GM19240 (cell line): ENCODE results near the gene DPY19L2.
"Not testable (repeated sequence)": the region's sequence is repeated elsewhere in the genome, so short reads cannot be mapped to it uniquely, and the experiment has no call there.

Experiments used
- DNase-seq: peaks from one replicate; pipeline ENCODE4 v3.0.0; 2011; ENCODE audit warnings: low spot score; ENCODE audit not compliant: insufficient read length

DPY19L2 gene

DNA sequence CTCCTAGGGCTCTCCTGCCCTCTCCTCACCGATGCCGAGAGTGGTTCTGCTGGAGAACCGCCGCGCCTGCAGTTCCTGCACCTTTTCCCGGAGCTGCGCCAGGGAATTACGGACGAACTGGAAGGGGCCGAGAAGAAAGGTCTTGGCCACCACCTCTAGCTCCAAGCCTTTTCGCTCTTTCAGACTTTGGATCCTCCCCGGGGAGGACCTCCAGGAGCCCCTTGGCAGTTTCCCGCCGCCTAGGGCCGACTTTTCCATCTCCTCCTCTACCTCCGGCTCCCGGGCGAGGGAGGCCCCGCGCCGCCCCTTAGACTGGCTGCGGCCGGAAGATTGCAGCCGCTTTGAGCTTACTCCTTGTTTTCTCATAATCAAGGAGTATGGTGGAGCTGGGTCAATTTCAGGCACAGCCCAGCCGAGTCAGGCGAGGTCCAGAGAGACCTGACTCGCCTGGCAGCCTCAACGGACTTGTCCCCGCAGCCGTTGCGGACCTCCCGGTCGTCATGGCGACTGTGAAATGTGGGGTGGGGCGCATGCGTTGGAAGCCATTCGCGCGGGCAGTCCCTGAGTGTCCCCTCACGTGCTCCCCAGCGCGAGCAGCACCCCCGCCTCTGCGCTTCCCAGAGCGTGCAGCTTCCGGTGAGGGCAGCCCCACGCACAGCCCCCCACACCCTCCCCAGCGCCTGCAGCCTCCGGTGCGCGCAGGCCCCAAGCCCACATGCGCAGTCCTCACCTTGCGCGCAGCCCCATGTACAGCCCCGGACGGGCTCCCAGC, at the start of gene DPY19L2:
TSS of gene DPY19L2 (minus strand) at position 466 of the 772 bp plus-strand sequence. CDS start at position 366, 100 bp downstream.
- DNase-seq = no peak

DNA sequence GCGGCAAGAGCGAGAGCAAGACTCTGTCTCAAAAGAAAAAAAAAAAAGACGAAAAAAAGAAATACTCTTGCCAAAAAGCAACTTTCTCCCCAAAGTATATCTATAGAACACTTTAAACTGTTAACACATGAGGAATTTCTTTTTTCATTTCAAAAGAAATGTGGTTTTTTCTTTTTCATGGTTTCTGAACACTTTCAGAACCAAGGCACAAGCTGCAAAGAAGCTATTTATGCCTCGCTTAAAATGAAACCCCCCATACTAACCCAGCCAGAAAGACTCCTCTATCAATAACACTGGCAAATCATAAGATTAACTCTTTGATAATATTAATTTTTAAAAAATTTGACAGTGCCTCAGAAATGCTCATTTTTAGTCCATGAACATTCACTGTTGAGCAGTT, 48.6 kb upstream of the DPY19L2 start:
- not testable (repeated sequence) for DNase-seq

DNA sequence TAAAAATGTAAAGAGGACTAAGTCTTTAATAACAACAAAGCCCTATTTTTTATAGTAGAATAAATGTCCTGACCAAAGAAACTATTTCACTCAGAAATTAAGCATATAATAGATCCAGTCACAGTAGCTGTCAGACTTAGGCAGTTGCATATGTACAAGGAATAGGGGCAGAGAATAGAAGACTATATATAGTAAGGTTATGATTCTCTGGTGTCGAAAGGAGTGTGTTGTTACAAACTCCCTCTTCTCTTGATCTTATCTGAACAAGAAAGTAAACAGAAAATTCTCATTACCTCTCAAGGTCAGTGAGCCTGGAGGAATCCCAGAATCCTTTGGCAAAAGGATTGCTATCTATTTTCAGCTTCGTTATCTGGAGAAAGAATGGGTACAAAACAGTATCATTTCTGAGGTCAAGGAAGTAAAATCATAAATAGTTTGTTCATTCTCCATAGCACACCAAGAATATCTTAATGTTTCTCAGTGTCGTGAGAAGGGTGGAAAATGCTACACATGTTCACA, 46.9 kb upstream of the DPY19L2 start:
- not testable (repeated sequence) for DNase-seq

DNA sequence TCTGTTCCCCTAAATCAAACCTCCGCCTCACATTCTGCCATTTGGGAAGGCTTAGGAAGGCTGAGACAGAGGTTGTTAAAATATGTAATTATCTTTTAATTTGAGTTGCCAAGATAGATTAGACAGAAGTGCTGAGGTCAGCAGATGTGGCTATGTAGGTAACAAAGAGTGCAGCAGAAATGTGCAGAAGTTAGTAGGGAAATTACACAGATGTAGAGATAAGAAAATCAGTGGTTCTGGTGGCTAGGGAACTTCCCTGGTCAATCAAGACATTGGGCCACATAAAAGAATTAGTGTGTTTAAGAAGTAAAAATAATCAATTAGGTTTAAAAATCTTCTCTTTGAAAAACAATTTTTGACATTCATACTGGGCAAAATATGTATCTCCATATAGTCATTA, 46.1 kb upstream of the DPY19L2 start:
- not testable (repeated sequence) for DNase-seq

DNA sequence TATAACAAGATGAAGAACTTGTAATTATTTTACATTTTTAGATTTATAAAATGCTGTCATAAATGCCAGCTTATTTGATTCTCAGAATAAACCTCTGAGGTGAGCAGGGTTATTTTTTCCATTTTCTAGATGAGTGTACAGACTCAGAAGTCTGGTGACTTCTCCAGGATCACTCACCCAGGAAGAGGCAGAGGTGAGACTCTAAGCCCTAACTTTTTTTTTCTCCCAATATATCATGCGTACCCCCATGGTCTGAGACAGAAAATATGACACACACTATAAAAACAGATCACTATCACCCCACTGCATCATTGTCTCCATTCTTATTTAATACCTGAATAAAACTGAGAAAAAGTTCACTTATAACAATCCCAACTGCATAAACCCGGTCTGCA, 45.4 kb upstream of the DPY19L2 start:
- not testable (repeated sequence) for DNase-seq

DNA sequence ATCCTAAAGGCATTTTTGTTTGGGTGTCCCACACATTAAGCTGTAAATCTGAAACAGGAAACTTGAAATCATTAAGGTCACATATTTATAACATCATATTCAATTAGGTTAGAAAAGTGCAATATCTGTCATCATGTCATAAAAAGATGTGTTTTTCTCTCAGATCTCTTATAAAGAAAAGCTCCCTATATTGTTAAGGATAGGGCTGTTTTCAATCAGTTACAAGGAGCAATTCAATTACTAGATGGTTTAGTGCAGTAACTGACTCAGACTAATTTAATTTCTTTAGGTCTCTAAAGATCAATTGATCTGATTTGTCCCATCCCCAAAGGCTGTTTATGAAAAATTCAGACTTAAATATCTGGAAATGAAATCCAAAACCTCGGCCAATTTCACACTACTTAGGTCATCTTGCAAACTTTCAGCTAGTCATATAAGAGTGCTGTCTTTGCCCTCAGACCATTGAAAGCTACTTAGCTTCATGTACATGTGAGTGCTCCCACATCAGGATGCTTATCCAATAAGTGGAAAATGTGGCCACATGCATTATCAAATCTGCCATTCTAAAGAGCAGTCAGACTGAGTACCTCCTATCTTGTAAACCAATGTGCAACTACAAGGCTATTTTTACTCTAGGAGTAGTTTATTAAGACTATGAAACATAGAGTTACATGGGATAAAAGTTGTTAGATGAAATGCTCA, 44.8 kb upstream of the DPY19L2 start:
- not testable (repeated sequence) for DNase-seq

DNA sequence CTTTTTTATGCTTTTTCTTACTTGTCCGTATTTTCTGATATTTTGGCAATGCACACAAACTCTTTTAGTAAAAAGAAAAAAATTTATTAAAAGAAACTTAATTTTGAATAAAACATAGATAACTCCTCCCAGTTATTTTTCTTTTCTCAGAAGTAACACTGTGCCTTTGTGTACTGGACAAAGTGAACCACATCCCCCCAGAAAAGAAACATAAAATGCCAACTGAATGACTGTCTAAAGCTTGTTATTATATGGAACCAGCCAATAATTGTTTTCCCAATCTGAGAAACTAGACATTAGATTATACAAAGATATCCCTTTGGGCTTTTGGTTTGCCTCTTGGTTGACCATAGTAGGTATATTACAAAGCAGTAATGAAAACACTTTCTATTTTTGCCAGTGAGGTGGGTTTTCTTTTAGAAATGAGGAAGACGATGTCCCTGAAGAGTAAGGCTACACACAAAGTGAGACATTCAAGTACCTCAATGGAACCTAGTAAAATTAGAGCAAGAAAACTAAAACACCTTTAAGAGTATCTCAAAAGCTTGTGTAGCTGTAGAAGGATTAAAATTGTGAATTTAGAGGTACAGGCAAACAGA, 44.2 kb upstream of the DPY19L2 start:
- not testable (repeated sequence) for DNase-seq

DNA sequence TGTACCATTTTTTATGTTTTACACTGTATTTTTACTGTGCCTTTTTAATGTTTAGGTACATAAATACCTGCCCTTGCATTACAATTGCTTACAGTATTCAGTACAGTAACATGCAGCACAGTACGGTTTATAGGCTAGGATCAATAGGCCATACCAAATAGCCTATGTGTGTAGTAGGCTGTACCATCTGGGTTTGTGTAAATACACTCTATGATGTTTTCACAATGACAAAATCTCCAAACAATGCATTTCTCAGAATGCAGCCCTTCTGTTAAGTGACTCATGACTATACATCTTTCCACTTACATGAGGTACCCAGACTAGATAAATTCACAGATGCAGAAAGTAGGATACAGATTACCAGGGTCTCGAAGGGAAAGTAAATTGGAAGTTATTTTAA, 43.0 kb upstream of the DPY19L2 start:
- not testable (repeated sequence) for DNase-seq

DNA sequence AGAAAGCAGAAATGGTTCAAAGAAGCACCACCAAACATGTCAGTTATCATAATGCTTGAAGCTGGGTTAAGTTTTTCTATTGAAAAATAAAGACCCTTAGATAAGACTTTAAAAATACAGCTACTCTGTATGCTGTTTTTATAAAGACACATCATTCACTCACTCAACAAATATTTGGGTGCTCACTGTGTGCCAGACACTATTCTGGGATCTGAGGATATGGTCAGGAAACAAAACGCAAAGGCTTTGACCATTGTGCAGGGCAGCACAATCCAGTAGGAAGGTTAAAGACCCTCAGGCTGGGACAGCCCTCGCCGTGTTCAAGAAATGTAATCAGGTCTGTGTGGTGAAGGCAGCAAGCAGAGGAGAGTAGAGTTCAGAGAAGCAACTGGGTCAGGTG, 38.0 kb upstream of the DPY19L2 start:
- DNase-seq = no peak

DNA sequence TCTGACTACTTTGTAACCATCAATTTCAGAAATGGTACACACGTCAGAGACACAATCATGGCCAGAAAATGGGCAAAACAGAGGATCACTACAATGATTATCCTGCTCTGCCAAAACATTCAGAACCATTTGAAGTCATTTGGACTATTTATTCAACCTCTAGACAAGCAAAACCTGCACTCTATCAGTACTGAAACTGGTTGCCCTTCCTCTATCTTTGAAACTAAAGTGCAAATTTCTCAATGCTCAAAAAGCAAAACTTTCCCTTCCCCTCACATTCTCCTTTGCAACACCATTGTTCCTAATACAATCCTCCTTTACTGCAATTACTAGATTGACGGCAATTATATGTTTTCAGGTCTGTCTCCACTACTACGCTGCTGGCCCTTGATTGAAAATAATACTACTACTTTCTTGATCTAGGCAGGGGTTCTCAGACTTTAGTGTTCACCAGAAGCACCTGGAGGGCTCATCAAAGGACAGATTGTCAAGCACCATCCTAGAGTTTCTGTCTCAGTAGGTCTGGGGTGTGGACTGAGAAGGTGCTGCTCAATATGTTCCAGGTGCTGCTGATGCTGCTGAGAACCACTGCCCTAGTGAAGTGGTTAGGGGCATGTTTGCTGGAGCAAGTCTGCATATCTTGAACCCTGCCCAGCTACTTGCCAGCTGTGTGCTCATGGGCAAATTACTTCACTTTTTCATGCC, 31.5 kb upstream of the DPY19L2 start:
- not testable (repeated sequence) for DNase-seq

DNA sequence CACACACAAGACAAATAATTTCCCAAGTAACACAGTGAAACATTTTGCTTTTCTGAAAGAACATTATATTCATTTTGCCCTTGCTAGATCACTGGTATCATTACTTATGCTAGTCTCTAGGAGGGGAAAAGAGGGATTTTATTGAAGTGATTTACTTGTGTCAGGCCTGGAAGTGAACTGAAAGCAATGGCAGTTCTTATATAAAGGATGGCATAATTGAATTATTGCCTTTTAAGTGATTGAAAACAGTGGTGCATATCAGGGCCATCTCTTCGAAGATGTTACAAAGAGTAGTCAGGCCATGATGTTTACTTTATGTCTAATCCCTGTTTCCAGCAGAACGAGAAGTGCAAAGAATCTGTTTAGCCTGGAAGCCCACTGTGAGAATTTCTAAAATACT, 30.7 kb upstream of the DPY19L2 start:
- not testable (repeated sequence) for DNase-seq

DNA sequence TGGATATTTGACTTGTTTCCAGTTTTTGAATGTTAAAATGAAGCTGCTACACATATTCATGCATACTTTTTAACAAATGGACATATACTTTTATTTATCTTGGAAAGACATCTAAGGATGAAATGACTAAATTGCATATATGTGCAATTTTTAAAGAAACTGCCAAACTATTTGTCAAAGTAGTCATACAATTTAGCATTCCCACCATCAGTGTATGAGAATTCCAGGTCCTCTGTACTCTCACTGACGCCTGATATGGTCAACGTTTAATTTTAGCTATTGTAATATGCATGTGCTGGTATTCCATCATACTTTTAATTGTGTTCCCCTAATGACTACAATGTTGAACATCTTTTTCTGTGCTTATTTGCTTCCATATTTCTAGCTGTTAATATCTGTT, 22.5 kb upstream of the DPY19L2 start:
- DNase-seq = not testable (repeated sequence)

DNA sequence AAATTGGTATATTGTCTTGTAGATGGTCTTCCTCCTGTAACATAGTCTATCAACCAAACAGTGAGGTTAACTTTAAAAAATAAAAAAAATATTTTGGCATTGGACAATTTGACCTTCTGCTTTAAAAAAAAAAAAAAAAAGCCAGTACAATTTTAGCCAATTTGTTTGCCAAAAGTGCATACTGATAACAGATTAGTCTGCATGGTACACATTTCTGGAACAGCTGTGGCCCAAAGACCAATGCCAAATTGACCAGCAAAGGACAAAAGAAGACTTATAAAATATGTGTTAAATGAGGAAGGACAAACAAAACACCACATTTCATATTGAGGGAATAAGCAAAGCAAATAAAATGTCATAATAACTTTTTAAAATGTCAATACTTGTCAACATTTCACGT, 20.8 kb upstream of the DPY19L2 start:
- DNase-seq = not testable (repeated sequence)

DNA sequence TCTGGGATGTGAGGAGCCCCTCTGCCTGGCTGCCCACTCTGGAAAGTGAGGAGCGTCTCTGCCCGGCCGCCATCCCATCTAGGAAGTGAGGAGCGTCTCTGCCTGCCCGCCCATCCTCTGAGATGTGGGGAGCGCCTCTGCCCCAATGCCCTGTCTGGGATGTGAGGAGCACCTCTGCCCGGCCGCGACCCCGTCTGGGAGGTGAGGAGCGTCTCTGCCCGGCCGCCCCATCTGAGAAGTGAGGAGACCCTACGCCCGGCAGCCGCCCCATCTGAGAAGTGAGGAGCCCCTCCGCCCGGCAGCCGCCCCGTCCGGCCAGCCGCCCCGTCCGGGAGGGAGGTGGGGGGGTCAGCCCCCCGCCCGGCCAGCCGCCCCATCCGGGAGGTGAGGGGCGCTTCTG, 18.3 kb upstream of the DPY19L2 start:
- DNase-seq = not testable (repeated sequence)

DNA sequence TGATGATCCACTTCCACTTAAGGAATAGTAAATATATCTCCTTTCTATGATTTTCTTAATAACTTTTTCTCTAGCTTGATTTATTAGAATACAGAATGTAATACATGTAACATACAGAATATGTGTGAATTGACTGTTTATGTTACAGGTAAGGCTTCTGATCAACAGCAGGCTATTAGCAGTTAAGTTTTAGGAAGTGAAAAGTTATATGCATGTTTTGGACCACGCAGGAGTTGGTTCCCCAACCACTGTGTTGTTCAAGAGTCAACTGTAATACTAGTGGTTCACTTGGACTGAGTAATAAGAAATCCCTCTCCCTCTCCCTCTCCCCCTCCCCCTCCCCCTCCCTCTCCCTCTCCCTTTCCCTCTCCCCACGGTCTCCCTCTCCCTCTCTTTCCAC, 17.5 kb upstream of the DPY19L2 start:
- not testable (repeated sequence) for DNase-seq

DNA sequence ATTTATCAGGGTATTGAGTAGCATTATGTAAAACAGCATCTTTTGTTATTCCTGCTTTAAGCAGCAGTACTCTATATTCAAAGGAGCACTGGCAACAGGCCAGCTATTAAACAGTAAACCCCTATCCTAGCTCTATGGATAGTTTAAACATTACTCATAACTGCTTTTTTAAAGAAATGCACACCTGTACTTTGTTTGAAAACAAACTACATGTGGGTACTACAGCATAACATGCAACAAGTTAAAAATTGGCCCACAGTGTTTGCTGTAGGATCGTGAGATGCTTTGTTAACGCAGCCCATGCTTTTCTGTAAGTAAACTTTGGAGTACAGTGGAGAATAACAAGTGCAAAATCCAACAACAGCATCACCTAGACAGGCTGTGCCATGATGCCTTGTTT, 14.3 kb upstream of the DPY19L2 start:
- DNase-seq = not testable (repeated sequence)

DNA sequence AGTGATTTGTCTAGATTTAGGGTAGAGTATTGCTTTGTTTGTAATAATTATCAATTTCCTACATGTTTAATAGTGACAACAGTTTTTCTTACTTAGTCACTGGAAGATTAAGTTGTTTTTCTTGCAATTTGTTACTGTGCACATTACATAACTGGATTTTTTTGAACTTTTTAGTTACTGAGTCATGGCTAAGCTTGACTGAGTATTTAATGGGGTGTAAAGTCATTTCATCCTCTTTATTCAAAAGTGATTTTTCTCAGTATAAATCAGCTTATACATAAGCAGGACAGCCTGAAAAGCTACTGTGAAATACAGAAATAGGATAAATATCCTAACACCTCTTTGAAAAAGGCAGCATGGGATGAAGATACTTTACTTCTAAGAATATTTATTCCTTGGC, 12.5 kb upstream of the DPY19L2 start:
- DNase-seq = not testable (repeated sequence)

DNA sequence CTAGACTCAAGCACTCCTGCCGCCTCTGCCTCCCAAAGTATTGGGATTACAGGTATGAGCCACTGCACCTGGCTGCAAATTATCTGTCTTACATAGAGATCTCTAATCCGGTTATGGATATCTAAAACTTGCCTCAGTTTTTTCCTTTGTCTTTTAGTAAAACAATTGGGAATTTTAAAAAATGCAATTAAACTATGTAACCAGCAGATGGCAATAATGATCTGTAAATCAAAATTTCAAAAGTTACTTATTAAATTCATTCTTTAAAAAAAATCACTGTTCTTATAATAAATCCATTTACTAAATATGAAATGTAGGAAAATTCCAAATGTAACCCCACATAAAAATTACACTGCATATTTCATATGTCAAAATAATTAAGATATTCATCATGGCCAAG, 4.3 kb upstream of the DPY19L2 start:
- DNase-seq = not testable (repeated sequence)

DNA sequence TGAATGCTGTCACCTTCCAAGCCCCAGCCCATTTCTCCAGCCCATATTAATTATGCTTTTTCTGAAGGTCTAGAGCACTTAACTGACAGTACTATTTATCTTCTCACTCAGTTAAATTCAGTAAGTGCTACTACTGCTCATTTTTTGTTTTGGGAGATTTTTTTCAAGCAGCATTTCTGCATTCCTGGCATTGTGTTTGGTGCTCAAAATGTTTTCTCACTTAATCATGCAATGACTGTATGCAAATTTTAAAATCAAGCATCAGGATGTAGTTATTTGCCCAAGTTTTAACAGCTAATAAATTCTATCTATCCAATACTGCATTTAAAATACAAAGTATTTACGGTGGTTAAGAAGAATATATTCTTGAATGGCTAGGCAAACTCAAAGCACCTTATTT, 1.6 kb upstream of the DPY19L2 start:
- DNase-seq = not testable (repeated sequence)

DNA sequence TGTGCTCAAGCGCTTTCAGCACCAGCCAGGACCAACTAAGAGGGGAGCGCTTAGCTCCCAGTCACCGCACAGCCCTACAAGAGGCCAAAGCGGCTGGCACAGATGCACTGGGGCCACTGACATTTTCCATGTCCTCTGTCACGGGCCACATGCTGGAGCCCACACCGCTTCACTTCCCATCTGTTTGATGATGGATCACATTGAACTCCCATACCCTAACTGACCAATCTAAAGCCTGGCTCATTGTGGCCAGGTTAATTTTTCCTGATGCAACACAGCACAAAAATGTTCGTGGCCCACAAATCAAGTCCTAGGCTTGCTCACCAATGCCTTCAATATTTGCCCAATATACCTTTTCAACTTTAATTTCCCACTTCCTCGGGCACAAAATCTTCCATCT, 1.1 kb upstream of the DPY19L2 start:
- not testable (repeated sequence) for DNase-seq

DNA sequence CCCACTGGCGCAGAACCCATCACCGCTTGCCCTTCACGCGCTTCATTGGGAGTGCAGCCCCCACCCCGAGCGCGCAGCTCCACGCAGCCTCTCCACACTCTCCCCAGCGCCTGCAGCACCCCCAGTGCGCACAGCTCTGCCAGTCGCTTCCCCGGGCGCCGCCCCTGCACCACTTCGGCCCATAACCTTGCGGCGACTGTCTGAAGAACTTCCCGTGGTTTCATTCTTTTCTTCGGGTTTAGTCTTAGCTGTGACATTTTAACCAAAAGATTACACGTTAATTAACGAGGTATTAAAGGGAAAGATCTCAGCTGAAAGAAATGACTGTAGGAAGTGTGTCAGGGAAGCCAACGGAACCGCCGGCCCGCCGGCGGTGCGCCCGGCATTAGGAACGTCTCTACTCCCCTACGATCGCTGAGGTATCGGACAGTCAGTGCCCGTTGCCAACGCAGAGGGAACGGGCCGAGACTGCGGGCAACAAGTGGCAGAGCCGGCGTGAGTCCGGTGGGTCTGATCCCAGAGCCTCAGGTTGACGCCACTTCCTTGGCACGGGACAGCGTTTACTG, 590 bp upstream of the DPY19L2 start:
- not testable (repeated sequence) for DNase-seq
